Neutrophil (primary cell): ENCODE measurements around the gene ANGPTL4.
"Not testable (repeated sequence)": the region's sequence is repeated elsewhere in the genome, so short reads cannot be mapped to it uniquely, and the experiment has no call there.

Experiments used
- H3K27ac ChIP-seq: fragments of 200-600 bp; sonication (generic); 2 replicates; pipeline ENCODE4 v1.5.1; 2016; ENCODE audit warnings: mild to moderate bottlenecking, moderate library complexity
- H3K27me3 ChIP-seq: fragments of 200-600 bp; sonication (generic); 2 replicates; pipeline ENCODE4 v1.6.0; 2016; ENCODE audit warnings: mild to moderate bottlenecking
- H3K36me3 ChIP-seq: fragments of 200-600 bp; sonication (generic); 2 replicates; pipeline ENCODE4 v1.5.1; 2017
- H3K4me1 ChIP-seq, 2 experiments: fragments of 200-600 bp in 1 of 2; sonication (generic) in 1 of 2; 1 replicate in 1 of 2; 2 replicates in 1 of 2; pipeline versions ENCODE4 v1.5.1 to v1.6.1; 2013 to 2016; ENCODE audit warnings: low read depth in 1 of 2, low read length in 1 of 2, mild to moderate bottlenecking in 1 of 2, moderate library complexity in 1 of 2; ENCODE audit not compliant: control insufficient read depth in 1 of 2, insufficient read depth in 1 of 2
- H3K4me3 ChIP-seq, 2 experiments: fragments of 200-600 bp in 1 of 2; sonication (generic) in 1 of 2; 1 replicate in 1 of 2; 2 replicates in 1 of 2; pipeline ENCODE4 v1.5.1; 2013 to 2016; ENCODE audit warnings: low read depth in 1 of 2, low read length in 1 of 2, mild to moderate bottlenecking in 1 of 2, moderate library complexity in 1 of 2
- H3K9me3 ChIP-seq: fragments of 200-600 bp; sonication (generic); 2 replicates; pipeline ENCODE4 v1.5.1; 2016
- TF ChIP-seq, protein P1 (sequence below): fragments of 200-600 bp; sonication (generic); IDR thresholded peaks from 2 replicates; pipeline ENCODE4 v1.5.1; 2016; ENCODE audit warnings: antibody characterized with exemption

The ANGPTL4 gene

DNA sequence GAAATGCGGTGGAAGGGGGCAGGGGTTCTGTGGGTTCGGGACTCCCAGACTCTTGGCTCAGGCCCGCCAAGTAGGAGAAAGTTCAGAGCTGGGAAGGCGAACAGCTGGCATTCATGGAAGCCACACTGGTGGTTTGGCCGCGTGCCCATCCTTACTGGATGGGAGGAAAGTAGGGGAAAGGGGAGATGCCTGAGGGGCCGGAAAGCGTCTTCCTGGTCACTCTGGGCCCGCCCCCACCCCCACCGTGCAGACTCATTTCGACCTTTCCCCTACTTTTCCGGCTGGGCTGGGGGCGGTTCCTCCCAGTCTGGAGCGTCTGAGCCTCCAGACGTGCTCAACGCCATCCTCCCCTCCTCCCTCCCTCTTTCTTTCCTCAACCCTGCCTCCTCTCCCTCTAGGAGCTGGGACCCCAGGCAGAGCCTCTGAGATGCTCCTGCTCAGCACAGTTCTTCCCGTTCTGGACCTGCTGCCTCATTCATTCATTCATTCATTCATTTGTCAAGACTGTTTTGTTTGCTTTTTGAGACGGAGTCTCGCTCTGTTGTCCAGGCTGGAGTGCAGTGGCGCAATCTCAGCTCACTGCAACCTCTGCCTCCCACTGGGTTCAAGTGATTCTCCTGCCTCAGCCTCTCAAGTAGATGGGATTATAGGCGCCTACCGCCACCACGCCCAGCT lies 3.5 kb downstream of the ANGPTL4 start:
- Histone ChIP-seq H3K4me1 (peaks cover 8 to 12% of the 10 kb centered on the region in 2 experiments), H3K4me3 (no peak overlapping the region)

DNA sequence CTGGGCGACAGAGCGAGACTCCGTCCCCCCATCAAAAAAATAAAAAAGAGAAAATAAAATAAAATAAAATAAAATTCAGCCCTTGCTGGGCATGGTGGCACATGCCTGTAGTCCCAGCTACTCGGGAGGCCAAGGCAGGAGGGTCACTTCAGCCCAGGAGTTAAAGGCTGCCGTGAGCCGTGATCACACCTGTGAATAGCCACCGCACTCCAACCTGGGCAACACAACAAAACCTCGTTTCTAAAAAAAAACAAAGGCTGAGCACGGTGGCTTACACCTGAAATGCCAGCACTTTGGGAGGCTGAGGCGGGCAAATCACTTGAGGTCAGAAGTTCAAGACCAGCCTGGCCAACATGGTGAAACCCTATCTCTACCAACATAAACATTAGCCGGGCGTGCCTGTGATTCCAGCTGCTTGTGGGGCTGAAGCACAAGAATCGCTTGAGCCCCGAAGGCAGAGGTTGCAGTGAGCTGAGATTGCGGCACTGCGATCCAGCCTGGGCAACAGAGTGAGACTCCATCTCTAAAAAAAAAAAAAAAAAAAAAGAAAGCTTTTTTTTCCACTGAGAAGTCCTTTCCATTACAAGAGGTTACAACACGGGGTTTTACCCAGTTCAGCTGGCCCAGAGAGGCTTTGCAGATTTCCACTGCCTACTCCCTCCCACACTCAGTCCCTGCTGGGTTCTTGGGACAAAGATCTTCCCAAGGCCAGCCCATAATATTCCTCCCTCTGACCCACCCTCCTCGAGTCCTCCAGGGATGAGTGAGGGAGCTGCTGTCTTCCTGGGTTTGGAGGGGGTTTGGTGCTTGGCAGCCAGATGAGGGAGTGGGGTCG lies 6.4 kb downstream of the ANGPTL4 start:
- Histone ChIP-seq H3K9me3 (no peaks in the 10 kb centered on the region), H3K36me3 (no peaks in the 10 kb centered on the region), H3K27ac (no peak overlapping the region), H3K27me3 (peaks cover 38% of the 10 kb centered on the region), H3K4me3 (no peak overlapping the region), H3K4me1 (no peaks in the 10 kb centered on the region)
- TF ChIP-seq, protein P1, sequence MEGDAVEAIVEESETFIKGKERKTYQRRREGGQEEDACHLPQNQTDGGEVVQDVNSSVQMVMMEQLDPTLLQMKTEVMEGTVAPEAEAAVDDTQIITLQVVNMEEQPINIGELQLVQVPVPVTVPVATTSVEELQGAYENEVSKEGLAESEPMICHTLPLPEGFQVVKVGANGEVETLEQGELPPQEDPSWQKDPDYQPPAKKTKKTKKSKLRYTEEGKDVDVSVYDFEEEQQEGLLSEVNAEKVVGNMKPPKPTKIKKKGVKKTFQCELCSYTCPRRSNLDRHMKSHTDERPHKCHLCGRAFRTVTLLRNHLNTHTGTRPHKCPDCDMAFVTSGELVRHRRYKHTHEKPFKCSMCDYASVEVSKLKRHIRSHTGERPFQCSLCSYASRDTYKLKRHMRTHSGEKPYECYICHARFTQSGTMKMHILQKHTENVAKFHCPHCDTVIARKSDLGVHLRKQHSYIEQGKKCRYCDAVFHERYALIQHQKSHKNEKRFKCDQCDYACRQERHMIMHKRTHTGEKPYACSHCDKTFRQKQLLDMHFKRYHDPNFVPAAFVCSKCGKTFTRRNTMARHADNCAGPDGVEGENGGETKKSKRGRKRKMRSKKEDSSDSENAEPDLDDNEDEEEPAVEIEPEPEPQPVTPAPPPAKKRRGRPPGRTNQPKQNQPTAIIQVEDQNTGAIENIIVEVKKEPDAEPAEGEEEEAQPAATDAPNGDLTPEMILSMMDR, result no peak

More for the DNA sequence above, 3.5 kb downstream of the ANGPTL4 start:
- Histone ChIP-seq H3K27me3 (peaks cover 67% of the 10 kb centered on the region), H3K36me3 (no peaks in the 10 kb centered on the region), H3K27ac (no peak overlapping the region), H3K9me3 (no peaks in the 10 kb centered on the region)
- TF ChIP-seq, protein P1, result no peak

DNA sequence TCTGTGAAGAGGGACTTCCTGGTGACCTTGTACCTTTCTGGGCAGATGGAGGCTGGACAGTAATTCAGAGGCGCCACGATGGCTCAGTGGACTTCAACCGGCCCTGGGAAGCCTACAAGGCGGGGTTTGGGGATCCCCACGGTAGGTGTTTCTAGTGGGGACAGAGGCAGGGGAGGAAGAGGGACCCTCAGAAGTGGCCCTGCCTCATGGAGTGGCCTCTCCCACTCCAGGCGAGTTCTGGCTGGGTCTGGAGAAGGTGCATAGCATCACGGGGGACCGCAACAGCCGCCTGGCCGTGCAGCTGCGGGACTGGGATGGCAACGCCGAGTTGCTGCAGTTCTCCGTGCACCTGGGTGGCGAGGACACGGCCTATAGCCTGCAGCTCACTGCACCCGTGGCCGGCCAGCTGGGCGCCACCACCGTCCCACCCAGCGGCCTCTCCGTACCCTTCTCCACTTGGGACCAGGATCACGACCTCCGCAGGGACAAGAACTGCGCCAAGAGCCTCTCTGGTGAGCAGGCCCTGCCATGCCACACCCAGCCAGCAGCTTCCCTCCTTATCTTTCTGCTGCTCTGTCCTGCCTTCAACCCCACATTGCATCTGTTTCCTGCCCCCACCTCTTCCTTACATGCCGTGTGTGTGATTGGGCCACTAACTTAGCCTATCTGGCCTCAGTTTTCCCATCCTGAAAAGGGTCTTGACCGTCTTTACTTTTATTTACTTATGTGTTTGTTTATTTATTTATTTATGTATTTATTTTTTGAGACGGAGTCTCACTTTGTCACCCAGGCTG lies 7.3 kb downstream of the ANGPTL4 start:
- TF ChIP-seq, protein P1, result no peak
- no peak overlapping the region for H3K27ac ChIP-seq

DNA sequence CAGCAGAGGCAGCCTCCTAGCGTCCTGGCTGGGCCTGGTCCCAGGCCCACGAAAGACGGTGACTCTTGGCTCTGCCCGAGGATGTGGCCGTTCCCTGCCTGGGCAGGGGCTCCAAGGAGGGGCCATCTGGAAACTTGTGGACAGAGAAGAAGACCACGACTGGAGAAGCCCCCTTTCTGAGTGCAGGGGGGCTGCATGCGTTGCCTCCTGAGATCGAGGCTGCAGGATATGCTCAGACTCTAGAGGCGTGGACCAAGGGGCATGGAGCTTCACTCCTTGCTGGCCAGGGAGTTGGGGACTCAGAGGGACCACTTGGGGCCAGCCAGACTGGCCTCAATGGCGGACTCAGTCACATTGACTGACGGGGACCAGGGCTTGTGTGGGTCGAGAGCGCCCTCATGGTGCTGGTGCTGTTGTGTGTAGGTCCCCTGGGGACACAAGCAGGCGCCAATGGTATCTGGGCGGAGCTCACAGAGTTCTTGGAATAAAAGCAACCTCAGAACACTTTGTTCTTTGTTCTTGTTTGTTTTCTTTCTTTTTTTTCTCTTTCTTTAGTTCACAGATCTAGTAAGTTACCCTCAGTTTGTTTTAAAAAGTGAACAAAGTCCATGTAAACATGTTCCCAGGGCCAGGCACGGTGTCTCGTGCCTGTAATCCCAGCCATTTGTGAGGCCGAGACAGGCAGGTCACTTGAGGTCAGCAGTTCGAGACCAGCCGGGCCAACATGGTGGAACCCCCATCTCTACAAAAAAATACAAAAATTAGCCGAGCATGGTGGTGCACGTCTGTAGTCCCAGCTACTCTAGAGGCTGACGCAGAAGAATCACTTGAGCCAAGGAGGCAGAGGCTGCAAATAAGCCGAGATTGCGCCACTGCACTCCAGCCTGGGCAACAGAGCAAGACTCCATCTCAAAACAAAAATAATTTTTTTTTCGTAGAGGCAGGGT lies 10.2 kb downstream of the ANGPTL4 start:
- H3K27me3 ChIP-seq, result peaks cover under 1% of the 10 kb centered on the region
- no peaks in the 10 kb centered on the region for H3K4me1 ChIP-seq
- TF ChIP-seq, protein P1, result no peak
- no peaks in the 10 kb centered on the region for H3K9me3 ChIP-seq
- H3K27ac ChIP-seq, result no peak overlapping the region
- no peak overlapping the region for H3K4me3 ChIP-seq
- peaks cover 3% of the 10 kb centered on the region for H3K36me3 ChIP-seq

More for the DNA sequence above, 7.3 kb downstream of the ANGPTL4 start:
- no peaks in the 10 kb centered on the region for H3K9me3 ChIP-seq
- H3K36me3 ChIP-seq, result no peaks in the 10 kb centered on the region
- peaks cover 30% of the 10 kb centered on the region for H3K27me3 ChIP-seq
- no peak overlapping the region for H3K4me3 ChIP-seq
- H3K4me1 ChIP-seq, result no peaks in the 10 kb centered on the region

DNA sequence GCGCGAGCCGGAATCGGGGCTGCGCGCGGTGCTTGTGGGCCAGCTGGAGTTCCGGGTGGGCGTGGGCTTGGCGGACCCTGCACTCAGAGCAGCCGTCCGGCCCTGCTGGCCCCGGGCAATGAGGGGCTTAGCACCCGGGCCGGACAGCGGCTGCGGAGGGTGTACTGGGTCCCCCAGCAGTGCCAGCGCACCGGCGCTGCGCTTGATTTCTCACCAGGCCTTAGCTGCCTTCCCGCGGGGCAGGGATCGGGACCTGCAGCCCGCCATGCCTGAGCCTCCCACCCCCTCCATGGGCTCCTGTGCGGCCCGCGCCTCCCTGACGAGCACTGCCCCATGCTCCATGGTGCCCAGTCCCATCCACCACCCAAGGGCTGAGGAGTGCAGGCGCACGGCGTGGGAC lies 11.8 kb downstream of the ANGPTL4 start:
- not testable (repeated sequence) for H3K27me3 ChIP-seq, H3K4me3 ChIP-seq, H3K9me3 ChIP-seq

DNA sequence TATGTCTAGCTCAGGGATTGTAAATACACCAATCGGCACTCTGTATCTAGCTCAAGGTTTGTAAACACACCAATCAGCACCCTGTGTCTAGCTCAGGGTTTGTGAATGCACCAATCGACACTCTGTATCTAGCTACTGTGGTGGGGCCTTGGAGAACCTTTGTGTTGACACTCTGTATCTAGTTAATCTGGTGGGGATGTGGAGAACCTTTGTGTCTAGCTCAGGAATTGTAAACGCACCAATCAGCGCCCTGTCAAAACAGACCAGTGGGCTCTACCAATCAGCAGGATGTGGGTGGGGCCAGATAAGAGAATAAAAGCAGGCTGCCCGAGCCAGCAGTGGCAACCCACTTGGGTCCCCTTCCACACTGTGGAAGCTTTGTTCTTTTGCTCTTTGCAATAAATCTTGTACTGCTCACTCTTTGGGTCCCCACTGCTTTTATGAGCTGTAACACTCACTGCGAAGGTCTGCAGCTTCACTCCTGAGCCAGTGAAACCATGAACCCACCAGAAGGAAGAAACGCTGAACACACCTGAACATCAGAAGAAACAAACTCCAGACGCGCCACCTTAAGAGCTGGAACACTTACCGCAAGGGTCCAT lies 12.5 kb downstream of the ANGPTL4 start:
- not testable (repeated sequence) for H3K36me3 ChIP-seq, H3K4me1 ChIP-seq, H3K4me3 ChIP-seq, H3K9me3 ChIP-seq, H3K27me3 ChIP-seq, H3K27ac ChIP-seq

More for the DNA sequence above, 11.8 kb downstream of the ANGPTL4 start:
- H3K27ac ChIP-seq, H3K36me3 ChIP-seq, H3K4me1 ChIP-seq: not testable (repeated sequence)
